Stimulated activated naive B cell treated with anti-CD40 and anti-IgM and Interleukin-4, amounts not matched to agents 10 μg/mL and 1 μg/mL and 100 μg/mL, for 72 hours (primary cell): Measurements from ENCODE around the gene WDR1.
A peak's percentile ranks its signal among the peaks of the same experiment; 100 is the strongest.

Experiments
- ATAC-seq, 2 donors: fragments of 150-1000 bp; cut with Tn5 transposase; replicated peaks; 2 replicates each; pipeline ENCODE4 v1.10.0; 2021; ENCODE audit warnings: moderate library complexity in 1 of 2
- DNase-seq: peaks from one replicate; pipeline ENCODE4 v3.0.0; 2021
- H3K27ac Mint-ChIP-seq: one replicate; pipeline ENCODE4 v1.8.0; 2022; ENCODE audit warnings: mild to moderate bottlenecking, mixed read lengths
- H3K27me3 Mint-ChIP-seq, 2 donors: one replicate each; pipeline ENCODE4 v1.8.0; 2022; ENCODE audit warnings: mixed read lengths in 2 of 2
- H3K36me3 Mint-ChIP-seq, 2 donors: one replicate each; pipeline ENCODE4 v1.8.0; 2022; ENCODE audit warnings: mixed read lengths in 2 of 2, mild to moderate bottlenecking in 1 of 2
- H3K4me1 Mint-ChIP-seq, 2 donors: one replicate each; pipeline ENCODE4 v1.8.0; 2022; ENCODE audit warnings: mixed read lengths in 2 of 2, mild to moderate bottlenecking in 1 of 2
- H3K4me3 Mint-ChIP-seq, 2 donors: one replicate each; pipeline ENCODE4 v1.8.0; 2022; ENCODE audit warnings: mild to moderate bottlenecking in 2 of 2, mixed read lengths in 2 of 2, moderate library complexity in 1 of 2
- H3K9me3 Mint-ChIP-seq, 2 donors: one replicate each; pipeline ENCODE4 v1.8.0; 2022; ENCODE audit warnings: mixed read lengths in 2 of 2, mild to moderate bottlenecking in 1 of 2

Gene WDR1

DNA sequence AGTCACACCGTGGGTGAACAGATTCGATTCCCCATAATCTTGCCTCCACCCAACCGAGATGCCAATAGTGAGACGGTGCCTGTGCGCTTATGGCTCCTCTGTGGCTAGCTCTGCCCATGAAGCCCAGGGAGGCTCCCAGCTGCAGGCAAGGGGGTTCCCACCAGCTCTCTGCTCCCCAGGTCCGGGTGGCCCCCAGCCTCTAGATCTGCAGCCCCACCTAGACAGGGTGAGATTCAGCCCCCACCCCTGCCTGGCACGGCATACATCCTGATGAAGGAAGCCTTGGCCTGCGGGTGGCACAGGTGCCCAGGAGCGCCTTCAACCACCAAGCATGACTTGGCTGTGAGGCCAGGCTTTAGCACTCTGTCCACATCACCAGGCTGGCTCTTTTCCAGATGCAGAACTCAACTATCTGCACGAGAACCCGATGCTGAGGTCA is 40.6 kb downstream of the WDR1 start:
- H3K27me3 Mint-ChIP-seq: no peaks in the 10 kb centered on the region
- H3K4me3 Mint-ChIP-seq: no peak overlapping the region
- H3K27ac Mint-ChIP-seq: peak overlapping the region; percentile 53
- no peaks in the 10 kb centered on the region for H3K9me3 Mint-ChIP-seq
- no peak for DNase-seq
- H3K4me1 Mint-ChIP-seq: no peaks in the 10 kb centered on the region
- peak in 1 of 2 donors; percentile 12 for ATAC-seq
- H3K36me3 Mint-ChIP-seq: peaks cover 38 to 71% of the 10 kb centered on the region in 2 donors

DNA sequence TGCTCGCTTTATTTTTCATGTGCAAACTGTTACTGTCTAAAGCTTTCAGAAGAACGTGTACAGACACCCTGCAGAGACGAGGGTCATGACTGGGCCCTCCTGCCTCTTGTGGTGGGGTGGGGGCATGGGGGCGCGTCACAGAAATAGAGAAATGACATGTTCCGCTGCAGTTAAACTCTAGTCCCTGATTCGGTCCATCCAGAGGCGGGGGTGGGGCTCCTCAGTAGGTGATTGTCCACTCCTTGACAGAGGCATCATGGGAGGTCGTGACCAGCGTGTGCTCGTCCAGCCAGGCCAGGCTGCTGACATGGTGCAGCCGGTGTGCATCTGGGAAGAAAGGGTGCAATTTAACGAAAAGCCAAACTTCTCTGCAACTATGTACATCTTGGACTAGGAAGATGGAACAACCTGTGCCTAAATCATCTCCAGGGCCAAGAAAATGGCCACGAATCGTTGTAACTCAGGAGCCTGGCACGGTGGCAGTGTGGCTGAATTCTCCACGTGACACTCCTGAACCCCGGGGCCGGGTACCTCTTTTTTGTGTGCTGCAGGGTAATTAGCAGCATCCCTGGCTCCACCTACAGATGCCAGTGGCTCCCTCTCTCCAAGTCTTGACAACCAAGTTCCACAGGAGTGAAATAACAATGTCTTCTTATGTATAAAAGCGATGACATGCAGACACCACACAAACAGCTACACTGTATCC is 41.3 kb downstream of the WDR1 start:
- Mint-ChIP-seq H3K4me3 (no peak overlapping the region), H3K36me3 (peaks cover 33 to 67% of the 10 kb centered on the region in 2 donors), H3K27ac (peak overlapping the region; percentile 42), H3K9me3 (no peaks in the 10 kb centered on the region), H3K27me3 (no peaks in the 10 kb centered on the region), H3K4me1 (no peaks in the 10 kb centered on the region)
- DNase-seq (no peak), ATAC-seq (no peak)

GRCh38 chr4:10074767-10075105 is 41.9 kb downstream of the WDR1 start:
- Mint-ChIP-seq H3K27me3 (no peaks in the 10 kb centered on the region), H3K36me3 (peaks cover 33 to 67% of the 10 kb centered on the region in 2 donors), H3K9me3 (no peaks in the 10 kb centered on the region), H3K4me1 (no peaks in the 10 kb centered on the region), H3K4me3 (peak overlapping the region in 1 of 2 donors; percentile 25), H3K27ac (peak overlapping the region; percentile 42)
- ATAC-seq (peak in 1 of 2 donors; percentile 28), DNase-seq (no peak)

DNA sequence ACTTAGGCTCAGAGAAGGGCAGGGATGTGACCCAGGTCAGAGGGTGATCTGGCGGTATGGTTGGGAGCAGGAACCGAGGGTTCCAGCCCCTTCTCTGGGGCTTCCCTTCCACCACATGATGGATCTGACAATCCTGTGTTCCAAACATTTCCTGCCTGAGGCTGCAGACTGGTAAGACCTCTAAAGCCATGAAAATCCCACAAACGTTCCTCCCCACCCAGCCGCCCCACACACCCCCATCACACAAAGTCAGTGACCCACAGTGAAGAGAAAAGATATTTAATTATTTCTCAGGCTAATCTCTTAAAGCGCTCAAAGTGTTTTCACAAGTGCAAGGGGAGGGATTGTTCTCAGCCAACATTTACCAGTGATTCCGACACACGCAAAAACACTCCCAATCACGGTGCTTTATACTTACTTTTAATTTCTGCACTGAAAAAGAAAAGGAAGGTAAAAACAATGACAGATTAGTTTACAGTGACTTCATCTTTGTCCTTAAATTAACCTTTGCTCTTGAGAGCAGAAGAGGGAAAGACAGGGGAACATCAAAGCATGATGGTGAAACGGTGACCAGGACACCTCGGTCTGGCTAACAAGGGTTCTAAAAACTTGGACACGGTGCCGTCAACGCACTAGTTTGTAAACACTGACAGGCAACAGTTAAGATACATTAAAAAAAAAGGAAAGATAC is 42.4 kb downstream of the WDR1 start:
- no peak for DNase-seq
- no peaks in the 10 kb centered on the region for H3K4me1 Mint-ChIP-seq
- peak overlapping the region; percentile 47 for H3K27ac Mint-ChIP-seq
- peaks cover 37 to 66% of the 10 kb centered on the region in 2 donors for H3K36me3 Mint-ChIP-seq
- no peak for ATAC-seq
- H3K4me3 Mint-ChIP-seq: no peak overlapping the region
- no peaks in the 10 kb centered on the region for H3K9me3 Mint-ChIP-seq
- H3K27me3 Mint-ChIP-seq: no peaks in the 10 kb centered on the region

GRCh38 chr4:10072420-10073017 is 44.1 kb downstream of the WDR1 start:
- H3K9me3 Mint-ChIP-seq: no peaks in the 10 kb centered on the region
- H3K4me1 Mint-ChIP-seq: no peaks in the 10 kb centered on the region
- DNase-seq (no peak), ATAC-seq (no peak)
- no peak overlapping the region for H3K27ac Mint-ChIP-seq
- H3K36me3 Mint-ChIP-seq: peaks cover 27 to 61% of the 10 kb centered on the region in 2 donors
- no peaks in the 10 kb centered on the region for H3K27me3 Mint-ChIP-seq
- H3K4me3 Mint-ChIP-seq: no peak overlapping the region

GRCh38 chr4:10069075-10069642 is 47.4 kb downstream of the WDR1 start:
- H3K27ac Mint-ChIP-seq: no peak overlapping the region
- H3K4me1 Mint-ChIP-seq: no peaks in the 10 kb centered on the region
- DNase-seq: no peak
- H3K4me3 Mint-ChIP-seq: no peak overlapping the region
- no peaks in the 10 kb centered on the region for H3K27me3 Mint-ChIP-seq
- H3K36me3 Mint-ChIP-seq: peaks cover 27 to 58% of the 10 kb centered on the region in 2 donors
- peak; percentile 5 to 29 for ATAC-seq
- H3K9me3 Mint-ChIP-seq: no peaks in the 10 kb centered on the region

- H3K36me3 Mint-ChIP-seq: peaks cover 26 to 46% of the 10 kb centered on the region in 2 donors
- no peaks in the 10 kb centered on the region for H3K9me3 Mint-ChIP-seq
- no peak overlapping the region for H3K4me3 Mint-ChIP-seq
- no peaks in the 10 kb centered on the region for H3K27me3 Mint-ChIP-seq
- H3K4me1 Mint-ChIP-seq: no peaks in the 10 kb centered on the region
- no peak for DNase-seq
- ATAC-seq: no peak
- no peak overlapping the region for H3K27ac Mint-ChIP-seq
Measured at GRCh38 chr4:10066670-10067651, 49.6 kb downstream of the WDR1 start.

DNA sequence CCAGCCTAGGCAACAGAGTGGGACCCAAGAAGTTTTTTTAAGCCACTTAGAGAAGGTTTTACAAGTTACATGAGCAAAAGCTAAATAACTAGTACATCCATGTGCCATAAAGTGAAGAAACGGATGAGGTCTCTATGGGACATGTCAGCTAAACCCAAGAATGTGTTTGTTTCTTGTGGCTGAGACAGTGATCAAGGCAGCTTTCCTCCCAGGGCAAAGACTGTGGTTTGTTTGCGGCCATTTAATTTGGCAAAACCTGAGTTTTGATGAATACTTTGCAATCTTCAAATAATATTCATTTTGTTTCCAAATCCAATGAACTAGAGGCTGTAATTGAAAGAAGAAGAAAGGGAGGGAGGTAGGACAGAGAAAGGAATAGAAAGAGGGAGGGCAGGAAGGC is 50.4 kb downstream of the WDR1 start:
- ATAC-seq: no peak
- Mint-ChIP-seq H3K27ac (no peak overlapping the region), H3K36me3 (peaks cover 26 to 50% of the 10 kb centered on the region in 2 donors), H3K27me3 (no peaks in the 10 kb centered on the region), H3K9me3 (no peaks in the 10 kb centered on the region), H3K4me3 (no peak overlapping the region), H3K4me1 (peaks cover 0 to 1% of the 10 kb centered on the region in 2 donors)
- no peak for DNase-seq

DNA sequence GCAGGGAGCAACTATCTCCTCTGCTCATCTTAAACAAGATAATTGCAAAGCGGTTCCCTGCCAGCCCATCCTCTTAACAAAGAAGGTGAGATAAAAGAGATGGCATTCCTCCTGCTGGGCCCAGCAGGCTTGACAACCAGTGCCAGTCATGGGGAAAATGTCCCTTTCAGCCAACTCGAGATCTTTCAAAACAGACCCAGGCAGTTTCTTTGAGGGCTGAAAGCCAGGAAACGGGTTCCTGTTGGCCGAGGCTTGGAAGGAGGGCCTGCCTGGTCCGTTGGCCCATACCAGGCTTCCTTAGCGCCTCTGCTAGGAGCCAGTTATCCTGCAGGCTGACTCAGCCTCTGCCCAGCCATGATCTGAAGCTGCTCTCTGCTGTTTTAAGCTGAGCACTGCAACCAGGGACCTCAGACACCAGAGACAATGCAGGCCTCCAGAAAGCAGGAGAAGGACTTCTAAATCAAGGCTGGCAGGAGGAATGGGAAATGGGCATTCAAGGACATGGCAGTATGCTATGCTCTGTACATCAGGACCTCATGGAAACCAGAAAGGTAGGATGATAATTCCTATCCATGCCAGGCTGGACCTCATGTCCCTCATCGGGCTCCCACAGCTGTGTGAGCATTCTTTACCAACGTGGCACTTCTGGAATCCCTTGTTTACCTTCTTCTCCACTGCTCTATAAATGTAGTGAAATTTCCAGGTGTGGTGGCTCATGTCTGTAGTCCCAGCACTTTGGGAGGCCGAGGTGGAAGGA is 52.9 kb downstream of the WDR1 start:
- no peaks in the 10 kb centered on the region for H3K9me3 Mint-ChIP-seq
- peaks cover 0 to 6% of the 10 kb centered on the region in 2 donors for H3K4me1 Mint-ChIP-seq
- DNase-seq: no peak
- peaks cover 23 to 44% of the 10 kb centered on the region in 2 donors for H3K36me3 Mint-ChIP-seq
- H3K27me3 Mint-ChIP-seq: no peaks in the 10 kb centered on the region
- no peak overlapping the region for H3K27ac Mint-ChIP-seq
- H3K4me3 Mint-ChIP-seq: no peak overlapping the region
- no peak for ATAC-seq

GRCh38 chr4:10061650-10062415 is 54.8 kb downstream of the WDR1 start:
- Mint-ChIP-seq H3K27me3 (no peaks in the 10 kb centered on the region), H3K9me3 (no peaks in the 10 kb centered on the region), H3K36me3 (peaks cover 23 to 40% of the 10 kb centered on the region in 2 donors), H3K4me1 (peaks cover 0 to 6% of the 10 kb centered on the region in 2 donors), H3K27ac (no peak overlapping the region), H3K4me3 (no peak overlapping the region)
- ATAC-seq (no peak), DNase-seq (no peak)

DNA sequence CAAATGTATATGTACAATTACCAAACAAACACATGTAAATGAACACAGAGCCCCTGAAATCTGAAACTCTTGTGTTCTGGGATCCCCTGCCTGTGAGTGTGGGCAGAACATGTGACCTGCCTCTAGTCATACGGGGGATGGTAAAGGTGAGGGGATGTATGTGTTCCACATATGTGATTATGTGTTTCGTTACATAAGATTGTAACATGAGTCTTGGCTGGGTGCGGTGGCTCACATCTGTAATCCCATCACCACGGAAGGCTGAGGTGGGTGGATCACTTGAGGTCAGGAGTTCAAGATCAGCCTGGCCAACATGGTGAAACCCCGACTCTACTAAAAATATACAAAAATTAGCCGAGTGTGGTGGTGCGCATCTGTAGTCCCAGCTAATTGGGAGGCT is 58.2 kb downstream of the WDR1 start:
- Mint-ChIP-seq H3K9me3 (no peaks in the 10 kb centered on the region), H3K36me3 (peaks cover 9 to 30% of the 10 kb centered on the region in 2 donors), H3K4me3 (no peak overlapping the region), H3K27ac (no peak overlapping the region), H3K4me1 (peaks cover 2 to 6% of the 10 kb centered on the region in 2 donors), H3K27me3 (no peaks in the 10 kb centered on the region)
- ATAC-seq (no peak), DNase-seq (no peak)

GRCh38 chr4:10057023-10057395 is 59.6 kb downstream of the WDR1 start:
- peaks cover 2 to 6% of the 10 kb centered on the region in 2 donors for H3K4me1 Mint-ChIP-seq
- ATAC-seq (no peak), DNase-seq (no peak)
- peaks cover 0 to 5% of the 10 kb centered on the region in 2 donors for H3K27me3 Mint-ChIP-seq
- peaks cover 7 to 33% of the 10 kb centered on the region in 2 donors for H3K36me3 Mint-ChIP-seq
- peaks cover 0 to 2% of the 10 kb centered on the region in 2 donors for H3K9me3 Mint-ChIP-seq
- no peak overlapping the region for H3K4me3 Mint-ChIP-seq
- H3K27ac Mint-ChIP-seq: no peak overlapping the region
